Osteocyte (in vitro differentiated cells): Measurements from ENCODE around the gene LTBP2. TPM values are rescaled to one million over a fixed set of nuclear protein-coding genes. Genes with fewer than 3 reads are reported as not detected.

ENCODE experiments used
- DNase-seq: peaks from one replicate; pipeline ENCODE4 v3.0.0; 2021; ENCODE audit warnings: mixed read lengths; ENCODE audit not compliant: unreplicated experiment; ENCODE audit errors: extremely low spot score
- H3K27ac Mint-ChIP-seq: one replicate; pipeline ENCODE4 v1.8.0; 2021; ENCODE audit warnings: mild to moderate bottlenecking, mixed read lengths; ENCODE audit not compliant: unreplicated experiment
- H3K27me3 Mint-ChIP-seq: one replicate; pipeline ENCODE4 v1.8.0; 2021; ENCODE audit warnings: mixed read lengths; ENCODE audit not compliant: unreplicated experiment
- H3K36me3 Mint-ChIP-seq: one replicate; pipeline ENCODE4 v1.8.0; 2021; ENCODE audit warnings: mixed read lengths; ENCODE audit not compliant: unreplicated experiment
- H3K4me1 Mint-ChIP-seq: one replicate; pipeline ENCODE4 v1.8.0; 2021; ENCODE audit warnings: mixed read lengths; ENCODE audit not compliant: unreplicated experiment
- H3K4me3 Mint-ChIP-seq: one replicate; pipeline ENCODE4 v1.8.0; 2021; ENCODE audit warnings: mild to moderate bottlenecking, moderate library complexity, mixed read lengths; ENCODE audit not compliant: unreplicated experiment
- H3K9me3 Mint-ChIP-seq: one replicate; pipeline ENCODE4 v1.8.0; 2021; ENCODE audit warnings: mixed read lengths; ENCODE audit not compliant: unreplicated experiment
- total RNA-seq: library from RNA; stranded (reverse); gene quantifications from 2 replicates; pipeline ENCODE4 v1.2.1, GENCODE V29; 2021
- TF ChIP-seq, protein P1 (sequence below): fragments of 200-600 bp; sonication (generic); IDR thresholded peaks from 2 replicates; pipeline ENCODE4 v1.5.0; 2021; ENCODE audit warnings: antibody characterized with exemption, mild to moderate bottlenecking, moderate library complexity

Gene LTBP2
- total RNA-seq, 1 donor from 2014 or later, result 377 TPM

DNA sequence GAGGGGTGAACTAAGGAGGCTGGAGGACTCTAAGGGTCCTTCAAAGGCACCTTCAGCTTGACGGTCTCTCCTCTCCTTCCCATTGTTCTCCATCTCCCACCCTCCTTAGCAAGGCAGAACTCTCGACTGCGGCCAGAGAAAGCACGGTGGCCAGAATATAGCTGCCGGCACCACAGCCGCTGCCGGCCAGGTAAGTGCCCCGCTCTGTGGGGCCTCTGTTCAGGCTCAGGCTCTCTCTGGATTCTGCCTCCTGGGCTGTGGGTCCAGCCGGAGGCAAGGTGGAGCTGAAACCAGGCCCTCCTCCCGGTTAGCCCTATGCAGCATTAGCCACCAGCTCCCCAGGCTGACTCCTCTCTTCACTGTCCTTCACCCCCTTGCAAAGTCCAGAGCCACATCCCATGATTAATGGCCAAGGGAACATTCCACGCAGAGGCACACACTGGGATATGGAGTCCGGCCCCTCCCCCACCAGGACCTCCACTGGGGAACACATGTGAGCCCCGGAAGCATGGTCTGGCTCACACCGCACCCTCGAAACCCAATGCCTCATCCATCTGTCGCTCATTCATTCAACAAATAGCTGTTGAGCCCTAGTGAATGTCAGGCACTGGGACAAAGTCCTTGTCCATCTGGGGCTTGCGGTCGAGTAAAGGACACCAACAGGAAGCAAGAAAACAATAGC lies 25.2 kb downstream of the LTBP2 start:
- Mint-ChIP-seq H3K4me3 (no peak overlapping the region), H3K9me3 (no peaks in the 10 kb centered on the region), H3K4me1 (peaks cover 61% of the 10 kb centered on the region), H3K27ac (no peak overlapping the region), H3K36me3 (peaks cover 41% of the 10 kb centered on the region), H3K27me3 (no peaks in the 10 kb centered on the region)
- TF ChIP-seq, protein P1, sequence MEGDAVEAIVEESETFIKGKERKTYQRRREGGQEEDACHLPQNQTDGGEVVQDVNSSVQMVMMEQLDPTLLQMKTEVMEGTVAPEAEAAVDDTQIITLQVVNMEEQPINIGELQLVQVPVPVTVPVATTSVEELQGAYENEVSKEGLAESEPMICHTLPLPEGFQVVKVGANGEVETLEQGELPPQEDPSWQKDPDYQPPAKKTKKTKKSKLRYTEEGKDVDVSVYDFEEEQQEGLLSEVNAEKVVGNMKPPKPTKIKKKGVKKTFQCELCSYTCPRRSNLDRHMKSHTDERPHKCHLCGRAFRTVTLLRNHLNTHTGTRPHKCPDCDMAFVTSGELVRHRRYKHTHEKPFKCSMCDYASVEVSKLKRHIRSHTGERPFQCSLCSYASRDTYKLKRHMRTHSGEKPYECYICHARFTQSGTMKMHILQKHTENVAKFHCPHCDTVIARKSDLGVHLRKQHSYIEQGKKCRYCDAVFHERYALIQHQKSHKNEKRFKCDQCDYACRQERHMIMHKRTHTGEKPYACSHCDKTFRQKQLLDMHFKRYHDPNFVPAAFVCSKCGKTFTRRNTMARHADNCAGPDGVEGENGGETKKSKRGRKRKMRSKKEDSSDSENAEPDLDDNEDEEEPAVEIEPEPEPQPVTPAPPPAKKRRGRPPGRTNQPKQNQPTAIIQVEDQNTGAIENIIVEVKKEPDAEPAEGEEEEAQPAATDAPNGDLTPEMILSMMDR, result no peak
- no peak for DNase-seq

DNA sequence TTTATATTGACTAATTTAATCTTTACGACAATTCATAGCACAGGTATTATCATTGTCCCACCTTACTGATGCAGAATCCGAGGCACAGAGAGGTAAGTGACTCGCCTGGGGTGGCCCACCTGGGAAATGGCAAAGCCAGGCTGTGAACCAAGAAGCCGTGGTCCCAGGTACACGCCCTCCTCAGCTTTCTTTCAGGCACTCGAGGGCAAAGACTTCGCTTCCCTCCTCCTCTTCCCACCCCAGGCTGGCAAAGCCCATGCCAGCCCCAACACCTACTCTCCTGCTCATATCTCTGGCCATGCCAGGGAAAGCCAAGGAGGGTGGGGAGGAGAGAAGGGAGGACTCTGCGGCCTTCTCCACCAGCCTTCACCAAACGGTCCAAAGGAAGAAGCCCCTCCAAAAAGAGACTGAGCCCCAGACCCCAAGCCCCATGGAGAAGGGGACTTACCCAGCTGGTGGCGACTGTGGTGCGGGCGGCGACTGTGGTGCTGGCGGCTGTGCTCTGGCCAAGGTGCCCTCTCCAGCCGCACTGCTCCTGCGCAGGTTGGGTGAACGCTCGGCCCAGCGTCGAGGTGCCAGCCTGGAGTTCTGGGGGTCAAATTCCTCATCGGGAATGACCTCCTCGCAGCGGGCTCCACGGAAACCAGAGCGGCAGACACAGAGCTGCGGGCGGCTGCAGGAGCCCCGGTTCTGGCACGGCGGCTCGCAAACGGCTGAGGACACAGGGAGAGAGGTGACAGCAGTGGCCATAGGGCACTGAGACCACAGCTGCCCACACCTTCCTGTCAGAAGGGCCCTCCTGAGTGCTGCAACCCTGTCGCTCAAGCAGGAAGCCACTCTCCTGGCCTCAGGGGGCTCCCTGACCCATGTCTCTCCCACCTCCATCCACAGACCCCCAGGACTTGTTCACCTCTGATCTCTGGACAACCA lies 26.4 kb downstream of the LTBP2 start:
- Mint-ChIP-seq H3K4me3 (no peak overlapping the region), H3K27ac (peak overlapping the region; percentile 70), H3K36me3 (peaks cover 42% of the 10 kb centered on the region), H3K27me3 (no peaks in the 10 kb centered on the region), H3K9me3 (no peaks in the 10 kb centered on the region), H3K4me1 (peaks cover 56% of the 10 kb centered on the region)
- TF ChIP-seq, protein P1, result no peak
- no peak for DNase-seq

DNA sequence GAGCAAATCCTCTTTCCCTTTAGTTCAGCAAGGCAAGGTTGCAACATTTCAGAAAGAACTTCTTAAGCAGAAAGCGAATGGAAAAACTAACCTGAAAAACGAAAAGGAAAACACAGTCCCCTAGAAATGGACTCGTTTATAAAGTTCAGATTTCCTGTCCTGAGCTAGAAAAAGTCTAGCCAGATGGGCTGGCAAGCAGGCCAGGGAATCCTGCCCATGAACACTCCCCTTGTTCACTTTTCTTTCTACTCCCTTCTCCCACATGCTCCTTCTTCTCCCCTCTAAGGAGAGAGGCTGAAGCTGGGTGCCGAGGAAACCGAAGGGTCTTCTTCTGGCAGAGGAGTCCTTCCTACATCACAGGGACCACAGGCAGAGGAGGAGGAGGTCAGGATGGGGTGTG lies 27.1 kb downstream of the LTBP2 start:
- DNase-seq, result no peak
- Mint-ChIP-seq H3K4me3 (no peak overlapping the region), H3K36me3 (peaks cover 45% of the 10 kb centered on the region), H3K27me3 (no peaks in the 10 kb centered on the region), H3K27ac (peak overlapping the region; percentile 70), H3K4me1 (peaks cover 60% of the 10 kb centered on the region), H3K9me3 (no peaks in the 10 kb centered on the region)
- TF ChIP-seq, protein P1, result no peak

DNA sequence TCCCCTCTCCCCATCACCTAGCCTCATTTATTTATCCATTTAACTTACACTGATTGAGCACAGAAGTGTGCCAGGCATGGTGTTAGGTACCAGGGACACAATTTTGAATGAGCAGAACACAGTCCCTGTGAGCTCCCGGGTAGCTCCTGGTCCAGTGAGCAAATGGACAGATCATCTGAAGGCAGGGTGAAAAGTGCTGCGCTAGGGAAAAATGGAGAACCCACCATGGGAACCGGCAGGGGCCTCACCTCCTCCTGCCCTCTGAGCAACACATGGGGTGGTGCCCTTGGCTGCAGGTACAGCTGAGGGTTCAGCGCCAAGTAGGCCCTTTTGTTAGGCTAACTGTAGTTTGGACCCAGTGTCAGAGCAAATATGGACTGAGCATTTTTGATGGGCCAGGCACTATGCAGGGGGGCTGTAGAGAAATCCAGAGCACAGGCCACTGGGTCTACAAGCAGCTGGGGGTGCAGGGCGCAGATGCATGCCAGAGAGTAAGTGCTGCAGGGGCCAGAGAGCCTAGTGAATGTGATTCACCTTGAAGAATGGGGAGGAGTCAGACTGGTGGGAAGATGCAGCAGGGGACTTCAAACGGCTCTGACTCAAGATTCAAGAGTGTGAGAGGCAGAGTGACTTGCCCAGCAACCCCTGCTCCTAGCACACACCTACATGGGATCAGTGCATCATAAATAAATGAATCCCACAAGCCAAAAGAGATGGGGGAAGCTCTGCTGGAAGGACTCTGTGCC lies 28.2 kb downstream of the LTBP2 start:
- TF ChIP-seq, protein P1, result no peak
- Mint-ChIP-seq H3K4me3 (no peak overlapping the region), H3K9me3 (no peaks in the 10 kb centered on the region), H3K27me3 (no peaks in the 10 kb centered on the region), H3K4me1 (peaks cover 61% of the 10 kb centered on the region), H3K27ac (peak overlapping the region; percentile 85), H3K36me3 (peaks cover 48% of the 10 kb centered on the region)
- DNase-seq, result no peak
